Kidney (tissue), 14 donors: ENCODE data around the gene KCTD4. TPM values are rescaled to one million over a fixed set of nuclear protein-coding genes. Genes with fewer than 3 reads are reported as not detected.

Experiments used
- DNase-seq, 5 donors: peaks; one replicate each; pipeline ENCODE4 v3.0.0-alpha.2; 2013 to 2020
- FAIRE-seq: peaks from 2 replicates; lab custom pipeline; 2012; peaks lifted over from hg19 to GRCh38; lab: Jason Lieb, UNC
- H3K27ac ChIP-seq, 2 donors: one replicate each; pipeline ENCODE4 v1.7.0; 2013; ENCODE audit warnings: low read depth in 2 of 2, low read length in 2 of 2, inconsistent platforms in 1 of 2
- H3K27me3 ChIP-seq: one replicate; pipeline ENCODE4 v1.7.1; 2013; ENCODE audit warnings: low read length, inconsistent platforms; ENCODE audit not compliant: control insufficient read depth, insufficient read depth
- H3K36me3 ChIP-seq, 3 donors: one replicate each; pipeline versions ENCODE4 v1.7.0 to v1.7.1; 2013; ENCODE audit warnings: low read length in 3 of 3, control low read depth in 1 of 3, inconsistent platforms in 1 of 3; ENCODE audit not compliant: insufficient read depth in 3 of 3, control insufficient read depth in 2 of 3
- H3K4me1 ChIP-seq, 3 donors: one replicate each; pipeline versions ENCODE4 v1.7.0 to v1.7.1; 2013; ENCODE audit warnings: low read length in 3 of 3, inconsistent platforms in 1 of 3, low read depth in 1 of 3; ENCODE audit not compliant: control insufficient read depth in 2 of 3, insufficient read depth in 2 of 3
- H3K4me3 ChIP-seq, 3 donors: one replicate each; pipeline versions ENCODE4 v1.7.0 to v1.8.1; 2013; ENCODE audit warnings: low read length in 3 of 3, control low read depth in 1 of 3, inconsistent platforms in 1 of 3
- H3K9ac ChIP-seq, 3 donors: one replicate each; pipeline versions ENCODE4 v1.7.0 to v1.7.1; 2013; ENCODE audit warnings: low read length in 3 of 3, control low read depth in 1 of 3, inconsistent platforms in 1 of 3
- H3K9me3 ChIP-seq, 3 donors: one replicate each; pipeline versions ENCODE4 v1.7.0 to v1.7.1; 2013; ENCODE audit warnings: low read length in 3 of 3, control low read depth in 1 of 3, inconsistent platforms in 1 of 3; ENCODE audit not compliant: control insufficient read depth in 2 of 3, insufficient read depth in 1 of 3
- CTCF ChIP-seq: IDR thresholded peaks from 3 replicates; pipeline ENCODE4 v1.5.1; 2012; ENCODE audit warnings: mild to moderate bottlenecking, moderate library complexity, borderline replicate concordance; ENCODE audit not compliant: insufficient read depth; ENCODE audit errors: extremely low read depth
- intact Hi-C: fragments of 100-400 bp; cut with DNase I; formaldehyde crosslinking; loops from one replicate; pipeline ENCODE4 v1.11.1; 2022
- polyA plus RNA-seq: library from polyadenylated mRNA; stranded (reverse); fragments of 350-450 nt; fragmentation: Illumina TruSeq; extraction: RNeasy Lipid Tissue Mini Kit (QIAGEN cat#74804); gene quantifications from one replicate; pipeline ENCODE4 v1.2.3, GENCODE V29; 2014; ENCODE audit warnings: low read depth, low replicate concordance; ENCODE audit not compliant: insufficient read depth
- total RNA-seq: library from RNA; stranded (reverse); fragmentation: NEBNext Ultra II Directional; extraction: Animal tissue kit (Norgen Biotek cat#: 25700); gene quantifications from one replicate; pipeline ENCODE4 v1.2.1, GENCODE V29; 2021
- donor health status: control.
- donor health status: control.
- donor health status: control.
- donor health status: control.
- donor health status: control.
- donor health status: DM: yes; HTN: yes; CAD: no.
- donor health status: Normal renal cell carcinoma (clear cell type).

Gene KCTD4
- total and polyA plus RNA-seq, 2 donors from 2014 or later = 0.22 to 0.34 TPM

DNA sequence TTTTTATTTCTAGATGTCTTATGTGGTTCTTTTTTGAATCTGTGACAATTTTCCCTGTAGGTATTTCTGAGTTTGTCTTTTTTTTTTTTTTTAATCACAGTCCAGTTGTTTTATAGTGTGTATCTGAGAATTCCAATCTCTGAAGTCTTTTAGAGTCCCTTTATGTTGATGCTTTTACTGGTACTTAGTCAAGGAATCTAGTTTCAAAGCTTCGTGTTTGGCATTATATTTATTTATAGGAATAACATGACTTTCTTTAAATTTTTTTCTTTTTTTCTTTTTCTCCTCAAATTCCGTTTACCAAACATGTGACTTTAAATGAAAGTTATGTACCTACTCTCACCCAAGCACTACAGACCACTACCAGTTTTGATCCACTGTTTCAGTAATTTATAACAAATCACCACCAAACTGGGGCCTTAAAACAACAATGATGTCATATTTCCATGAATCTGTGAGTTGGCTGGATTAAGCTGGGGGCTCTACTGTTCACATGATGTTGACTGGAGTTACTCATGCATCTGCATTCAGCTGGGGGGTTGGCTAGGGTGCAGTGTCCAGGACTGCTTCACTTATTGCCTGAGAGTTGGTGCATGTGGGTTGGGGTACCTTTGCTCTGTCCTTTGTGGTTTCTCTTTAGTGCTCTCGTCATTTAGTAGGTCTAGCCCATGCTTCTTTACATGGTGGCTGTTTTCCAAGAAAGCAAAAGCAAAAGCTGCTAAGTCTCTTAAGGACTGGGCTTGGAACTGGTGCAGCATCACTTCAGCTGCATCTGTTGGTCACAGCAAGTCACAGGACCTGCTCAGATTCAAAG lies 22.3 kb downstream of the KCTD4 start:
- Histone ChIP-seq H3K36me3 (no peaks in the 10 kb centered on the region), H3K27me3 (no peaks in the 10 kb centered on the region), H3K9me3 (no peaks in the 10 kb centered on the region), H3K4me3 (no peak overlapping the region), H3K4me1 (peaks cover 0 to 8% (median 0%) of the 10 kb centered on the region in 3 donors), H3K9ac (no peak overlapping the region), H3K27ac (no peak overlapping the region)
- TF ChIP-seq CTCF = no peak
- FAIRE-seq = no peak
- peak in 3 of 5 donors; percentile 14 to 56 (median 27) for DNase-seq
- intact Hi-C loops = no loop called here

GRCh38 chr13:45174478-45174877 lies 26.4 kb downstream of the KCTD4 start:
- no peaks in the 10 kb centered on the region for H3K27me3 ChIP-seq
- H3K4me1 ChIP-seq = peaks cover 0 to 8% (median 0%) of the 10 kb centered on the region in 3 donors
- H3K9ac ChIP-seq = no peak overlapping the region
- intact Hi-C loops = no loop called here
- H3K4me3 ChIP-seq = no peak overlapping the region
- H3K9me3 ChIP-seq = no peaks in the 10 kb centered on the region
- no peaks in the 10 kb centered on the region for H3K36me3 ChIP-seq
- no peak overlapping the region for H3K27ac ChIP-seq
- FAIRE-seq (peak; percentile 39), DNase-seq (no peak)
- TF ChIP-seq CTCF = no peak

DNA sequence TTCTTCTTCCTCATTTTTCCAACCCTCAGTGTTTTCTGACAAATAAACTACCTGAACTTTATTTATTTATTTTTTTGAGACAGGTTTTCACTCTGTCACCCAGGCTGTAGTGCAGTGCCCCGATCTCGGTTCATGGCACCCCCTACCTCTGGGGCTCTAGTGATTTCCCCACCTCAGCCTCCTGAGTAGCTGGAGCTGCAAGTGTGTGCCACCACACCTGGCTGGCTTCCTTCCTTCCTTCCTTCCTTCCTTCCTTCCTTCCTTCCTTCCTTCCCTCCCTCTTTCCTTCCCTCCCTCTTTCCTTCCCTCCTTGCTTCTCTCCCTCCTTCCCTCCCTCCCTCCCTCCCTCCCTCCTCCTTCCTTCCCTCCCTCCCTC lies 32.3 kb downstream of the KCTD4 start:
- H3K9ac ChIP-seq = no peak overlapping the region
- no peak for FAIRE-seq
- no peak for TF ChIP-seq CTCF

More for the DNA sequence above, 32.3 kb downstream of the KCTD4 start:
- intact Hi-C loops = no loop called here
- H3K27me3 ChIP-seq = no peaks in the 10 kb centered on the region
- no peak for DNase-seq
- H3K4me1 ChIP-seq = no peaks in the 10 kb centered on the region
- no peak overlapping the region for H3K27ac ChIP-seq
- H3K4me3 ChIP-seq = no peak overlapping the region
- H3K36me3 ChIP-seq = no peaks in the 10 kb centered on the region
- no peaks in the 10 kb centered on the region for H3K9me3 ChIP-seq
